WERI-Rb-1 (cell line): Measurements from ENCODE around the gene RSPRY1.

Experiments used
- DNase-seq: peaks from one replicate; pipeline ENCODE4 v3.0.0-alpha.2; 2020
- H3K27ac ChIP-seq: fragments of 250-450 bp; sonication (Bioruptor Pico); 2 replicates; pipeline ENCODE4 v1.5.1; 2020; ENCODE audit warnings: mild to moderate bottlenecking, moderate library complexity
- H3K27me3 ChIP-seq: fragments of 250-450 bp; sonication (Bioruptor Pico); 2 replicates; pipeline ENCODE4 v1.5.1; 2021; ENCODE audit warnings: mild to moderate bottlenecking, low read depth, moderate library complexity; ENCODE audit not compliant: insufficient read depth, severe bottlenecking
- H3K36me3 ChIP-seq: fragments of 250-450 bp; sonication (Bioruptor Pico); 2 replicates; pipeline ENCODE4 v1.5.1; 2020; ENCODE audit warnings: mild to moderate bottlenecking, moderate library complexity
- H3K4me3 ChIP-seq: 2 replicates; pipeline ENCODE4 v1.5.1; 2011; ENCODE audit warnings: low read depth, mild to moderate bottlenecking, control low read depth, low read length
- H3K9me3 ChIP-seq: fragments of 250-450 bp; sonication (Bioruptor Pico); 2 replicates; pipeline ENCODE4 v1.5.1; 2021; ENCODE audit warnings: mild to moderate bottlenecking, moderate library complexity; ENCODE audit not compliant: severe bottlenecking
- TF ChIP-seq, protein P1 (sequence below): IDR thresholded peaks from 2 replicates; pipeline ENCODE4 v1.5.1; 2011; ENCODE audit warnings: low read depth, mild to moderate bottlenecking, control low read depth, inconsistent platforms, low read length

RSPRY1 gene

DNA sequence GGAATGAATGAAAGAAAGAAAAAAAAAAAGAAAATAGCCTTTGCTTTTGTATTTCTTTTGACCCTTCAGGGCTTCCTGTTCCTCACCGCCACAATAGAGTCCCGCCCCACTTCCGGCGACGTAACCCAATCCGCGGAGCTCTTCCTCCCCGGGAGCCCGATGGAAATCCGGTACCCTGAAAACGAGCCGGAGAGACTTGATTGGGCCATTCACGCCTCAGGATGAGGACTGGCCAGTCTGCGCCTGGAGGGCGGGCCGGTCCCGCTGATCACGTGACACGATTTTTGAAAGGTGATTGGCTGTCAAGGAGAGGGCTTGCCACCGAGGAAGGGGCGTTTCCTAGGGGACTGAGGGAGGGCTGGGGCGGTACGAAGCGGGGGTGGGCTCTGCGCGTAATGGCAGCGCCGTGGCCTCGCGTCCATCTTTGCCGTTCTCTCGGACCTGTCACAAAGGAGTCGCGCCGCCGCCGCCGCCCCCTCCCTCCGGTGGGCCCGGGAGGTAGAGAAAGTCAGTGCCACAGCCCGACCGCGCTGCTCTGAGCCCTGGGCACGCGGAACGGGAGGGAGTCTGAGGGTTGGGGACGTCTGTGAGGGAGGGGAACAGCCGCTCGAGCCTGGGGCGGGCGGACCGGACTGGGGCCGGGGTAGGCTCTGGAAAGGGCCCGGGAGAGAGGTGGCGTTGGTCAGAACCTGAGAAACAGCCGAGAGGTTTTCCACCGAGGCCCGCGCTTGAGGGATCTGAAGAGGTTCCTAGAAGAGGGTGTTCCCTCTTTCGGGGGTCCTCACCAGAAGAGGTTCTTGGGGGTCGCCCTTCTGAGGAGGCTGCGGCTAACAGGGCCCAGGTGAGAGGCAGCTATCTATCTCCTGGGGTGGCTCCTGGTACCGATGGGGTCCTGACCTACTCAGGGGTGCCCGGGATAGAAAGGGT, at the start of gene RSPRY1, which contains the start of gene PSME3IP1:
TSS of gene RSPRY1 (plus strand) at position 385 of the 927 bp plus-strand sequence. CDS start 18,330 bp downstream, outside the sequence.
TSS of gene PSME3IP1 (minus strand) at position 95 of the 927 bp plus-strand sequence. CDS start 12,185 bp downstream, outside the sequence.
- Histone ChIP-seq H3K27me3 (no peaks in the 10 kb centered on the region), H3K27ac (peak within 1 kb of the TSS; percentile 96), H3K36me3 (peaks cover 10% of the 10 kb centered on the region), H3K9me3 (no peaks in the 10 kb centered on the region), H3K4me3 (peak within 1 kb of the TSS; percentile 99)
- TF ChIP-seq, protein P1, sequence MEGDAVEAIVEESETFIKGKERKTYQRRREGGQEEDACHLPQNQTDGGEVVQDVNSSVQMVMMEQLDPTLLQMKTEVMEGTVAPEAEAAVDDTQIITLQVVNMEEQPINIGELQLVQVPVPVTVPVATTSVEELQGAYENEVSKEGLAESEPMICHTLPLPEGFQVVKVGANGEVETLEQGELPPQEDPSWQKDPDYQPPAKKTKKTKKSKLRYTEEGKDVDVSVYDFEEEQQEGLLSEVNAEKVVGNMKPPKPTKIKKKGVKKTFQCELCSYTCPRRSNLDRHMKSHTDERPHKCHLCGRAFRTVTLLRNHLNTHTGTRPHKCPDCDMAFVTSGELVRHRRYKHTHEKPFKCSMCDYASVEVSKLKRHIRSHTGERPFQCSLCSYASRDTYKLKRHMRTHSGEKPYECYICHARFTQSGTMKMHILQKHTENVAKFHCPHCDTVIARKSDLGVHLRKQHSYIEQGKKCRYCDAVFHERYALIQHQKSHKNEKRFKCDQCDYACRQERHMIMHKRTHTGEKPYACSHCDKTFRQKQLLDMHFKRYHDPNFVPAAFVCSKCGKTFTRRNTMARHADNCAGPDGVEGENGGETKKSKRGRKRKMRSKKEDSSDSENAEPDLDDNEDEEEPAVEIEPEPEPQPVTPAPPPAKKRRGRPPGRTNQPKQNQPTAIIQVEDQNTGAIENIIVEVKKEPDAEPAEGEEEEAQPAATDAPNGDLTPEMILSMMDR, result no peak
- peak; percentile 99 for DNase-seq

DNA sequence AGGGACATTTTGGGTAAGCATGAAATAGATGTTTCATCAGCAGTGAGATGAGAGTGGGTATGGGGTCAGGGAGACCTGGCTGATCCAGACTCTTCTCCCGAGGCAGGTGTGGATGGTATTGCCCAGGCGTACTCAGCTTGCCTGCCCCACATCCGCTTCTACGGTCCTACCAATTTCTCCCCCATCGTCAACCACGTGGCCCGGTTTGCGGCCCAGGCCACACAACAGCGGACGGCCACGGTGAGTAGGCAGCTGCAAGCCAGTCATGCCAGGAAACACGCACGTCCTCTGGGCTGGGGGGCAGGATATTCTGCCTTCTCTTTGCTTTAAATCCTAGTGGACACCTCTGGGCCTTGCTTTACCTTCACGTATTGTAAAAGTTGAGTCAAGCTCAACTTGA, 49.1 kb upstream of the RSPRY1 start:
- TF ChIP-seq, protein P1, result no peak
- peak overlapping the region; percentile 68 for H3K27ac ChIP-seq
- no peak overlapping the region for H3K4me3 ChIP-seq
- no peaks in the 10 kb centered on the region for H3K9me3 ChIP-seq
- H3K36me3 ChIP-seq, result no peaks in the 10 kb centered on the region
- no peaks in the 10 kb centered on the region for H3K27me3 ChIP-seq
- no peak for DNase-seq

DNA sequence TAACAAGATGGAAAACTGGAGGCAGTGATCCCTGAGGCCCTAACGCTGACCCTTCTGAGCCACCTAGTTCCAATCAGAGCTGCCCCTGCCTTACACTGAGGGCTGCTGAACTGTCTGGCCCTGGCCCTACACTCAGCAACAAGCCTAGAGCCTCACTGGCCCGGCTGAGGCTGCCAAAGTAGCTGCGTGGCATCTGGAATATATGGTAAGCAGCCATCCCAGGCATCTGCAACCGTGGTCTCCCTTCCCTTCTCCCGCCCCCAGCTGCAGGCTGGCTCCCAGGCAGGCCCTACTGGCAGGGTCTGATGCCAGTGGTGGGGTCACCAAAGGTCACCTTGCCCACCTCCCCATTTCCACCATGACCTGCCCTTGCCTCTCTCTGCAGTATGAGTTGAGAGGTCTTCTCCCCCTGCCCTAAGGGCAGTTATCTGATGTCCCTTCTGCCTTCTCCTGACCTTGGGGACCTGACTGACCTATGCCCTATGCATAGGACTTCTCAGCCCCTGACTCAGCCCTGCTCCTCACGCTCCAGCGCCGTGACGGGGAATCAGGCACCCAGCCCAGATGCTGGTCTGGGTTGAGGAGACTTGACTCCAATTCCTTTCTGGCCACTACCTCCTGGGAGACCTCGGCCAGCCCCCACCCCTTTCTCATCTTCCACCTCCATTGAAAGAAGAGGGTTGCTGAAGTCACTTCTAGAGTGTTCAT, 48.4 kb upstream of the RSPRY1 start:
- Histone ChIP-seq H3K27me3 (no peaks in the 10 kb centered on the region), H3K27ac (no peak overlapping the region), H3K36me3 (no peaks in the 10 kb centered on the region), H3K9me3 (no peaks in the 10 kb centered on the region), H3K4me3 (no peak overlapping the region)
- DNase-seq, result no peak
- TF ChIP-seq, protein P1, result no peak

DNA sequence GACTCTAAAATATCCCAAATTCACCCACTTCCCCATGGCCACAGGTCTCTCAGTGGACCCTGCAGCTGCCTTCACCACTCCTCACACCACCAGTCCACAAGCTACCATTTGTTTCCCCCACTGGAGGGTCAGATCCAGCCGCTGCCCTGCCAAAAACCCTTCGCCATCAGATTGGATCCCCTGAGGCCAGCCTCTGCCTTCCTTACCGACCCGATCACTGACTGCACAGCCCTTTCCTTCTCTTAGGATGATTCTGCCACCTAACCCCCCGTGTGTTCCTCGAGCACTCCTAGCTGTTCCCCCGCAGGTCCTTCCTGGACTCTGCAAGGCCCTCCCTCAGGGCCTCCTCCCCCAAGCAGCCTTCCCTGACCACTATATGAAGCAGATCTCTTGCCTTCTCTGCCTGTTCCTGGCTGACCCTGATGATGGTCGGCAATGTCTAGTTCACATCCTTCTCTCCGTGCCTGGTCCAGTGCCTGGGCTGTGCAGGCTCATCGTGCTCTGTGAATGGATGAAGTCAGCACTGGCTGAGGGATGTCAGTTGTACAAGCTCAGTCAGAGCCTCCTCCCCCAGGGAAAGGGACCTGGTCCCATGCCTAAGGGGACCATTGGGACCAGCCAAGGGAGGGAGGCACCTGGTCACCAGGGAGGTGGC, 47.7 kb upstream of the RSPRY1 start:
- Histone ChIP-seq H3K27me3 (no peaks in the 10 kb centered on the region), H3K27ac (no peak overlapping the region), H3K36me3 (no peaks in the 10 kb centered on the region), H3K4me3 (no peak overlapping the region), H3K9me3 (no peaks in the 10 kb centered on the region)
- DNase-seq, result no peak
- TF ChIP-seq, protein P1, result no peak

DNA sequence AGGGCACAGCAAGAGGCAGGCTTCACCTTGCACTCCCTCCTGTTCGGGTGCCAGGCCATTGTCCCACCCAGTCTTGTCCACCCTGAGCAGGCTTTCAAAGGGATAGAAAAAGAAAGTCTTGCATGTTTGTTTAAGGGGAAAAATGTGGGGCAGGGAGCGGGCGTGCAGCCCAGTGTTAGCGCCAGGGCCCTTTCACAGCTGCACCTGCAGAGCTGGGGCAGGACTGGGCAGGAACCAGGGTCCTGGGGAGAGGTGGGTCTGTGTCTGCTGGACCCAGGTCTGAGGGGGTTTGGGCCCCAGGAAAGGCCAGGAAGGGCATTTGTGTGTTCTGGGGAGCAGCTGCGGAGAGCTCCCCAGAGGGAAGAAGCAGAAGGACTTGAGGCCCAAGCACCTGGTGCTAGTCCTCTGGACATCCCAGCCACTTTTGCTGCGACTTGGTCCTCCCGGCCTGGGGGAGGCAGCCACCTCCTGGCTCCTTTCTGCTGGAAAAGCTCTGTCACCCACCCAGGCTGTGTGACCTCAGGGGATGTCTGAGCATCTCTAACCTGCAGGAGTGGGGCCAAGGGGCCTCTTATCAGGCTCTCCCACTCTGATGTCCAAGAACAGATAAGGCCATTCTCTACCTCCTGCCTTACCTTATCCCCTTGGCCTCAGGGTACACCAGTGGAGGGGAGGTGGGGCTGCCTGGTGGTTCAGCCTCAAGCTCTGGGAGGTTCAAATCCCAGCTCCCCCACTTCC, 45.0 kb upstream of the RSPRY1 start:
- Histone ChIP-seq H3K27ac (no peak overlapping the region), H3K36me3 (no peaks in the 10 kb centered on the region), H3K27me3 (no peaks in the 10 kb centered on the region), H3K4me3 (no peak overlapping the region), H3K9me3 (no peaks in the 10 kb centered on the region)
- TF ChIP-seq, protein P1, result no peak
- DNase-seq, result no peak
